ENCODE results near the gene IPO7. TPM values are rescaled to one million over a fixed set of nuclear protein-coding genes. Genes with fewer than 3 reads are reported as not detected.

Gene IPO7
- total and polyA plus RNA-seq, 2 of the 13 experiments (the other 11 are each of a cell fraction or from before 2014, with no cell fraction given): 59.4 to 98.4 TPM

- TF ChIP-seq, protein P1, sequence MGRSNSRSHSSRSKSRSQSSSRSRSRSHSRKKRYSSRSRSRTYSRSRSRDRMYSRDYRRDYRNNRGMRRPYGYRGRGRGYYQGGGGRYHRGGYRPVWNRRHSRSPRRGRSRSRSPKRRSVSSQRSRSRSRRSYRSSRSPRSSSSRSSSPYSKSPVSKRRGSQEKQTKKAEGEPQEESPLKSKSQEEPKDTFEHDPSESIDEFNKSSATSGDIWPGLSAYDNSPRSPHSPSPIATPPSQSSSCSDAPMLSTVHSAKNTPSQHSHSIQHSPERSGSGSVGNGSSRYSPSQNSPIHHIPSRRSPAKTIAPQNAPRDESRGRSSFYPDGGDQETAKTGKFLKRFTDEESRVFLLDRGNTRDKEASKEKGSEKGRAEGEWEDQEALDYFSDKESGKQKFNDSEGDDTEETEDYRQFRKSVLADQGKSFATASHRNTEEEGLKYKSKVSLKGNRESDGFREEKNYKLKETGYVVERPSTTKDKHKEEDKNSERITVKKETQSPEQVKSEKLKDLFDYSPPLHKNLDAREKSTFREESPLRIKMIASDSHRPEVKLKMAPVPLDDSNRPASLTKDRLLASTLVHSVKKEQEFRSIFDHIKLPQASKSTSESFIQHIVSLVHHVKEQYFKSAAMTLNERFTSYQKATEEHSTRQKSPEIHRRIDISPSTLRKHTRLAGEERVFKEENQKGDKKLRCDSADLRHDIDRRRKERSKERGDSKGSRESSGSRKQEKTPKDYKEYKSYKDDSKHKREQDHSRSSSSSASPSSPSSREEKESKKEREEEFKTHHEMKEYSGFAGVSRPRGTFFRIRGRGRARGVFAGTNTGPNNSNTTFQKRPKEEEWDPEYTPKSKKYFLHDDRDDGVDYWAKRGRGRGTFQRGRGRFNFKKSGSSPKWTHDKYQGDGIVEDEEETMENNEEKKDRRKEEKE (IDR thresholded peaks at IDR 0.05): no peak
- TF ChIP-seq, protein P2, sequence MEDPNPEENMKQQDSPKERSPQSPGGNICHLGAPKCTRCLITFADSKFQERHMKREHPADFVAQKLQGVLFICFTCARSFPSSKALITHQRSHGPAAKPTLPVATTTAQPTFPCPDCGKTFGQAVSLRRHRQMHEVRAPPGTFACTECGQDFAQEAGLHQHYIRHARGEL (CRISPR knock-in tag; IDR thresholded peaks at IDR 0.05): 0 out of 2 replicates have a peak, but pooled peaks have one; percentile 54
- TF ChIP-seq PAWR (CRISPR knock-in tag; IDR thresholded peaks at IDR 0.05; ENCODE audit: borderline replicate concordance): no peak
- TF ChIP-seq, protein P3, sequence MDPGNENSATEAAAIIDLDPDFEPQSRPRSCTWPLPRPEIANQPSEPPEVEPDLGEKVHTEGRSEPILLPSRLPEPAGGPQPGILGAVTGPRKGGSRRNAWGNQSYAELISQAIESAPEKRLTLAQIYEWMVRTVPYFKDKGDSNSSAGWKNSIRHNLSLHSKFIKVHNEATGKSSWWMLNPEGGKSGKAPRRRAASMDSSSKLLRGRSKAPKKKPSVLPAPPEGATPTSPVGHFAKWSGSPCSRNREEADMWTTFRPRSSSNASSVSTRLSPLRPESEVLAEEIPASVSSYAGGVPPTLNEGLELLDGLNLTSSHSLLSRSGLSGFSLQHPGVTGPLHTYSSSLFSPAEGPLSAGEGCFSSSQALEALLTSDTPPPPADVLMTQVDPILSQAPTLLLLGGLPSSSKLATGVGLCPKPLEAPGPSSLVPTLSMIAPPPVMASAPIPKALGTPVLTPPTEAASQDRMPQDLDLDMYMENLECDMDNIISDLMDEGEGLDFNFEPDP (CRISPR knock-in tag; conservative IDR thresholded peaks at IDR 0.05): no peak
- TF ChIP-seq ZNF546 (CRISPR knock-in tag; conservative IDR thresholded peaks at IDR 0.05): no peak; the same call in 1 of the 2 replicates
- TF ChIP-seq IRX3 (CRISPR knock-in tag; IDR thresholded peaks at IDR 0.05; ENCODE audit: borderline replicate concordance, low read depth): peak; percentile 33; the same call in 1 of the 2 replicates
- TF ChIP-seq, protein P4, sequence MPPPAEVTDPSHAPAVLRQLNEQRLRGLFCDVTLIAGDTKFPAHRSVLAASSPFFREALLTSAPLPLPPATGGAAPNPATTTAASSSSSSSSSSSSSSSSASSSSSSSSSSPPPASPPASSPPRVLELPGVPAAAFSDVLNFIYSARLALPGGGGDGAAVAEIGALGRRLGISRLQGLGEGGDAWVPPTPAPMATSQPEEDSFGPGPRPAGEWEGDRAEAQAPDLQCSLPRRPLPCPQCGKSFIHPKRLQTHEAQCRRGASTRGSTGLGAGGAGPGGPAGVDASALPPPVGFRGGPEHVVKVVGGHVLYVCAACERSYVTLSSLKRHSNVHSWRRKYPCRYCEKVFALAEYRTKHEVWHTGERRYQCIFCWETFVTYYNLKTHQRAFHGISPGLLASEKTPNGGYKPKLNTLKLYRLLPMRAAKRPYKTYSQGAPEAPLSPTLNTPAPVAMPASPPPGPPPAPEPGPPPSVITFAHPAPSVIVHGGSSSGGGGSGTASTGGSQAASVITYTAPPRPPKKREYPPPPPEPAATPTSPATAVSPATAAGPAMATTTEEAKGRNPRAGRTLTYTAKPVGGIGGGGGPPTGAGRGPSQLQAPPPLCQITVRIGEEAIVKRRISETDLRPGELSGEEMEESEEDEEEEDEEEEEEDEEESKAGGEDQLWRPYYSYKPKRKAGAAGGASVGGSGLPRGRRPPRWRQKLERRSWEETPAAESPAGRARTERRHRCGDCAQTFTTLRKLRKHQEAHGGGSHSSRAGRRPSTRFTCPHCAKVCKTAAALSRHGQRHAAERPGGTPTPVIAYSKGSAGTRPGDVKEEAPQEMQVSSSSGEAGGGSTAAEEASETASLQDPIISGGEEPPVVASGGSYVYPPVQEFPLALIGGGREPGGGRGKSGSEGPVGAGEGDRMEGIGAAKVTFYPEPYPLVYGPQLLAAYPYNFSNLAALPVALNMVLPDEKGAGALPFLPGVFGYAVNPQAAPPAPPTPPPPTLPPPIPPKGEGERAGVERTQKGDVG (CRISPR knock-in tag; IDR thresholded peaks at IDR 0.05; ENCODE audit: borderline replicate concordance): no peak
- peak; percentile 18; the same call in 1 of the 2 replicates for TF ChIP-seq CEBPB (IDR thresholded peaks at IDR 0.05; ENCODE audit: borderline replicate concordance, low read depth, low read length)
- TF ChIP-seq, protein P5, sequence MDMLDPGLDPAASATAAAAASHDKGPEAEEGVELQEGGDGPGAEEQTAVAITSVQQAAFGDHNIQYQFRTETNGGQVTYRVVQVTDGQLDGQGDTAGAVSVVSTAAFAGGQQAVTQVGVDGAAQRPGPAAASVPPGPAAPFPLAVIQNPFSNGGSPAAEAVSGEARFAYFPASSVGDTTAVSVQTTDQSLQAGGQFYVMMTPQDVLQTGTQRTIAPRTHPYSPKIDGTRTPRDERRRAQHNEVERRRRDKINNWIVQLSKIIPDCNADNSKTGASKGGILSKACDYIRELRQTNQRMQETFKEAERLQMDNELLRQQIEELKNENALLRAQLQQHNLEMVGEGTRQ (IDR thresholded peaks at IDR 0.05; ENCODE audit: low read depth, low read length): no peak
- TF ChIP-seq, protein P5 (CRISPR knock-in tag; IDR thresholded peaks at IDR 0.05; ENCODE audit: borderline replicate concordance): no peak
- TF ChIP-seq, protein P6, sequence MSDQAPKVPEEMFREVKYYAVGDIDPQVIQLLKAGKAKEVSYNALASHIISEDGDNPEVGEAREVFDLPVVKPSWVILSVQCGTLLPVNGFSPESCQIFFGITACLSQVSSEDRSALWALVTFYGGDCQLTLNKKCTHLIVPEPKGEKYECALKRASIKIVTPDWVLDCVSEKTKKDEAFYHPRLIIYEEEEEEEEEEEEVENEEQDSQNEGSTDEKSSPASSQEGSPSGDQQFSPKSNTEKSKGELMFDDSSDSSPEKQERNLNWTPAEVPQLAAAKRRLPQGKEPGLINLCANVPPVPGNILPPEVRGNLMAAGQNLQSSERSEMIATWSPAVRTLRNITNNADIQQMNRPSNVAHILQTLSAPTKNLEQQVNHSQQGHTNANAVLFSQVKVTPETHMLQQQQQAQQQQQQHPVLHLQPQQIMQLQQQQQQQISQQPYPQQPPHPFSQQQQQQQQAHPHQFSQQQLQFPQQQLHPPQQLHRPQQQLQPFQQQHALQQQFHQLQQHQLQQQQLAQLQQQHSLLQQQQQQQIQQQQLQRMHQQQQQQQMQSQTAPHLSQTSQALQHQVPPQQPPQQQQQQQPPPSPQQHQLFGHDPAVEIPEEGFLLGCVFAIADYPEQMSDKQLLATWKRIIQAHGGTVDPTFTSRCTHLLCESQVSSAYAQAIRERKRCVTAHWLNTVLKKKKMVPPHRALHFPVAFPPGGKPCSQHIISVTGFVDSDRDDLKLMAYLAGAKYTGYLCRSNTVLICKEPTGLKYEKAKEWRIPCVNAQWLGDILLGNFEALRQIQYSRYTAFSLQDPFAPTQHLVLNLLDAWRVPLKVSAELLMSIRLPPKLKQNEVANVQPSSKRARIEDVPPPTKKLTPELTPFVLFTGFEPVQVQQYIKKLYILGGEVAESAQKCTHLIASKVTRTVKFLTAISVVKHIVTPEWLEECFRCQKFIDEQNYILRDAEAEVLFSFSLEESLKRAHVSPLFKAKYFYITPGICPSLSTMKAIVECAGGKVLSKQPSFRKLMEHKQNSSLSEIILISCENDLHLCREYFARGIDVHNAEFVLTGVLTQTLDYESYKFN (CRISPR knock-in tag; conservative IDR thresholded peaks at IDR 0.05): peak; percentile 78
- TF ChIP-seq GLI4 (CRISPR knock-in tag; IDR thresholded peaks at IDR 0.05; ENCODE audit: borderline replicate concordance): peak; percentile 90; the same call in 1 of the 2 replicates
Measured at GRCh38 chr11:9363954-9364912, 20.2 kb upstream of the IPO7 start (continued).

Measured in HepG2 (cell line).